GM21737 (cell line): ENCODE measurements around the gene RAB11FIP2.
A peak's percentile ranks its signal among the peaks of the same experiment; 100 is the strongest.
"Not testable (repeated sequence)": the region's sequence is repeated elsewhere in the genome, so short reads cannot be mapped to it uniquely, and the experiment has no call there.

ENCODE experiments used
- ATAC-seq: cut with Tn5 transposase; IDR thresholded peaks from one replicate; pipeline ENCODE4 v1.9.1; 2021; ENCODE audit warnings: mild to moderate bottlenecking, moderate library complexity; ENCODE audit not compliant: unreplicated experiment

Gene RAB11FIP2, protein sequence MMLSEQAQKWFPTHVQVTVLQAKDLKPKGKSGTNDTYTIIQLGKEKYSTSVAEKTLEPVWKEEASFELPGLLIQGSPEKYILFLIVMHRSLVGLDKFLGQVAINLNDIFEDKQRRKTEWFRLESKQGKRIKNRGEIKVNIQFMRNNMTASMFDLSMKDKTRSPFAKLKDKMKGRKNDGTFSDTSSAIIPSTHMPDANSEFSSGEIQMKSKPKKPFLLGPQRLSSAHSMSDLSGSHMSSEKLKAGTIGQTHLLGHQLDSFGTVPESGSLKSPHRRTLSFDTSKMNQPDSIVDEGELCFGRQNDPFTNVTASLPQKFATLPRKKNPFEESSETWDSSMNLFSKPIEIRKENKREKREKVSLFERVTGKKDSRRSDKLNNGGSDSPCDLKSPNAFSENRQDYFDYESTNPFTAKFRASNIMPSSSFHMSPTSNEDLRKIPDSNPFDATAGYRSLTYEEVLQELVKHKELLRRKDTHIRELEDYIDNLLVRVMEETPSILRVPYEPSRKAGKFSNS

DNA sequence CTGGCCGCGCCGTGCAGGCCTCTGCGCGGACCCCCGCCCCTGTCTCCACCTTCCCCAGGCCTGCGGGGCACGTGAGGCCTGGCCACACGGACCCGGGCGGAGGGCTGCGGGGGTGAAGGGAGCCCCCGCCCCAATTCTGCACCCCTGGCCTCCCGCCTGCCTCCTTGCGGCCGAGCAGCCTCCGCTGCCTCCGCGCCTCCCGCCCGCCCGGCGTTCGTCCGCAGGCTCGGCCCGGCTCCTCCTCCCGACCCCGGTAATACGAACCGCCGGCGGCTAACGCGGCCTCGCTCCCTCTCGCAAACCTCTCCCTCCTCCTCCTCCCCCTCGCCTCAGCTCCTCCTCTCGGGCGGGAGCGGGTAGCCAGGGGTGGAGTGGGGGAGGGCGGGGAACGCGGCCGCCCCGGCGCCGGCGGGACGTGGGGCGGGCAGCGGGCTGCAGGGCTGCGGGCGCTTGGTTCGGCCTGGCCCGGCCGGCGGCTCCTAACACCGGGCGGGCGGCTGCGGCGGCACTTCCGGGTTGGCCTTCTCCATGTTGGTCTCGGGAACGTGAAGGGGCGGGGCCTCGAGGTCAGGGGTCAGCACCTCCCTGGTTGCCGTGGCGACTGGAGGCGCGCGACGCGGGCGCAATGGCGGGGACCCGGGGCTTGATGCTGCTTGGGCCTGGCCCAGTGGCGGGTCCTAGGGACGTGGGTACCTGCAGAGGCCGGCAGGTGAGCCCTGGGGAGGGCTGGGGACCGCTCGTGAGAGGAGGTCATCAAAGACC is at the start of gene RAB11FIP2:
RAB11FIP2 (minus strand) TSS at position 547 of the 762 bp plus-strand sequence. CDS start 778 bp downstream, outside the sequence.
- peak; percentile 95 for ATAC-seq

DNA sequence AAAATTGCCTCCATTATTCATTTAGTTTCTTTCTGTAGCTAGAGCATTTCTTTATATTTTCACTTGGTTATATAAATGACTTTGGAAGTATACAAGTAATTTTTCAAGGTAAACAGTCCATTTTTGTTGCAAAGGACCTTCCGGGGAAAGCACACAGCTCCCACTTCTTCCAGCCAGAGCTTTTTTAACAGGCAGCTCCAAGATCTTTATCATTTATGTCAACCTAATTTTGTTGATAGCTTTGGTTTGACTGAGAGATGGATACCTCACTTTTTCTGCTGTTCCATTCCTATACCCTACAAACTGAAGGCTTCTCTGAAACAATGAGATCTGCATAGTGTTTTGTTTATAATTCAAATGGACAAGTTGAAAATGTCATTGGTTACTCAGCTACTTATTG is 49.3 kb upstream of the RAB11FIP2 start:
- ATAC-seq = no peak

DNA sequence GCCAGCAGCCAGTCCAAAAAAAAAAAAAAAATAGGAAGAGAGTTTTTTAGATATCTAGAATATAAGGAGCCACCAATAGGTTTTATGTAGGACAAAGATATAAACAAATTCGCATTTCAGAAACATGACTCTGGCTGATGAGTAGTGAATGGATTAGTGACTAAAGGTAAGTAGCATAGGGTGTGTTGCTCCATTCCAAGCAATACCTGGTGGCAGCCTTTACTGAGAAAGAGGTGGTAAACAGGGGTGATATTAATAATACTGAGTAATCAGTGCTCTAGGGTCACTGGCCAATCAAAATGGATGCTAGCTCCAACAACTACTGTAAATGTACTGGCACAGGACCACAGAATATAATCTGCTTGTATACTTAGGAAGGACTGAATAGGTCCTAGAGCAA is 45.5 kb upstream of the RAB11FIP2 start:
- no peak for ATAC-seq

DNA sequence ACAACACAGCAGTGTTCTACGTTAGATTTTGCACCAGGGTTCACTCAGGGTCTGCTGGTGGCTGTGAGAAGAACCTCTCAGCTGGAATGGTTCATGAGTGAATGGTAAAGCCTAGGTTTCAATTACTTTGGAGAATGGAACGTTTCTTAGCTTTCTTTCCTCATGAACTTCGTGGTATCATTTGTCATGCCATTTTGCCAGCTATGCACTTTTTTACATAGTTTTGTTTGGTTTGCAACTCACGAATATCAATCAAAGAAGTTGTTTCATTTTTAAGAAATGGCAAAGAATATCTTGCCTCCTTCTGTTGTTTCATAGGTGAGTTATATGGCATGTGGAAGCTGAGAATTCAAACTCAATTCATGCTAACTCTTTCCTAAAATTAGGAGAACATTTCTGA is 34.1 kb upstream of the RAB11FIP2 start:
- ATAC-seq = no peak

DNA sequence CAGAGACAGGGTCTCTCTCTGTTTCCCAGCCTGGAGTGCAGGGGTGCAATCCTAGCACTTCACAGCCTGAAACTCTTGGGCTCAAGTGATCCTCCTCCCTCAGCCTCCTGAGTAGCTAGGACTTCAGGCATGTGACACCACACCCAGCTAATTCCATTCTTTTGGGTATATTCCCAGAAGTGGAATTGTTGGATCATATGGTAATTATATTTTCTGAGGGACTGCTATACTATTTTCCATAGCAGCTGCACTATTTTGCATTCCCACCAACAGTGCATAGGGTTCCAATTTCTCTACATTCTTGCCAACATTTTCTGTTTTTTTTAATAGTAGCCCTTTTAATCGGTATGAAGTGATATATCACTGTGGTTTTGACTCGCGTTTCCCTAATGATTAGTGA is 30.0 kb upstream of the RAB11FIP2 start:
- ATAC-seq = no peak

DNA sequence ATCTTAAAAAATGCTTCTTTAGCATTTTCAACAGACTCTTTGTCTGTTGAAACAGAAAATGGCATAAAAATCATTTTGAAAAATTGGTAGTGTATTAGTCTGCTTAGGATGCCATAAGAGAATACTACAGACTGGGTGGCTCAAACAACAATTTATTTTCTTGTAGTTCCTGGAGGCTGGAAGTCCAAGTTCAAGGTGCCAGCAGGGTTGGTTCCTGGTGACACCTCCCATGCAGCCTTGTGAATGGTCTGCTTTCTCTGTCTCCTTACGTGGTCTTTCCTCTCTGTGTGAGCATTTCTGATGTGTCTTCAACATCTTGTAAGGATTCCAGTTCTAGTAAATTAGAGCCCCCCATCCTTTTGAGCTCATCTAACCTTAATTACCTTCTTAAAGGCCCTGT is 26.1 kb upstream of the RAB11FIP2 start:
- ATAC-seq = no peak

DNA sequence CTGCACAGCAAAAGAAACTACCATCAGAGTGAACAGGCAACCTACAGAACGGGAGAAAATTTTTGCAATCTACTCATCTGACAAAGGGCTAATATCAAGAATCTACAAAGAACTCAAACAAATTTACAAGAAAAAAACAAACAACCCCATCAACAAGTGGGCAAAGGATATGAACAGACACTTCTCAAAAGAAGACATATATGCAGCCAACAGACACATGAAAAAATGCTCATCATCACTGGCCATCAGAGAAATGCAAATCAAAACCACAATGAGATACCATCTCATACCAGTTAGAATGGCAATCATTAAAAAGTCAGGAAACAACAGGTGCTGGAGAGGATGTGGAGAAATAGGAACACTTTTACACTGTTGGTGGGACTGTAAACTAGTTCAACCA is 20.6 kb upstream of the RAB11FIP2 start:
- not testable (repeated sequence) for ATAC-seq

DNA sequence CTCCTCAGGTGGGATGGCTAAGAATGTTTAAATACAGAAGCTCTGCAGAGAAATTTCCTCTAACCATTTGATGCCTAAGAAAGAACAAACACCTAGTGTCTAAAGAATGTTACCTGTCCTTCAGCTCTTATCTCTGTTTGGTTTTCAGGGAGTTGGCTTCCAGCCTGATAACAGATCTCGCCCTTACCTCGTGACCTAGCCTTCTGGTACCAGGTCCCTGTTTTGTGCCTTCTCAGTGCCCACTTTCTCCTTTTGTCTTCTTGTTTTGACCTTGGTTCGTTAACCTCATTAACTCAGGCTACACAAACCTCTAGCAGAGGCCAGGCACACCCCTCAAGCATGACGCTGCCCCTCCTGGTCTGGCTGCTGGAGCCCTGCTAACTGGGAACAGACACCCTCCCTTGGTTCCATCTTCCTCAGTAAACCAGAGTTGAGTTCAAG is 16.1 kb upstream of the RAB11FIP2 start:
- no peak for ATAC-seq

DNA sequence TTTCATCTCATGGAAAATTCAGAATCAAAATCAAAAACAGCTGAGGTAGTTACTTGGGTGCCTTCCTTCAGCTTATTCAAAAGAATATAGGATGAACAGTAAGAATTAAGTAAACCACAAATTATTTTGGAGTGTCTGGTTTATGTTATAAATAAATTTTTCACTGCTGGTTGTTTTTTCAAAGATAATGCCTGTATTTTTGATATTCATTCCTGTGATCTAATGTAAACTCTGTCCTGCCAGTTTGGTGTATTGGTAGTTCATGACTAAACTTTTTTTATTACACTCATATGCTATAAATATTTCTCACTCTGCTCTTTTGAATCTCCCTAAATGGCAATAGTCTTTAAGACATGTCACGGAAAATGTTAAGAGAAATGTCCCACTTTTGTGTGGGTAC is 11.6 kb upstream of the RAB11FIP2 start:
- no peak for ATAC-seq

DNA sequence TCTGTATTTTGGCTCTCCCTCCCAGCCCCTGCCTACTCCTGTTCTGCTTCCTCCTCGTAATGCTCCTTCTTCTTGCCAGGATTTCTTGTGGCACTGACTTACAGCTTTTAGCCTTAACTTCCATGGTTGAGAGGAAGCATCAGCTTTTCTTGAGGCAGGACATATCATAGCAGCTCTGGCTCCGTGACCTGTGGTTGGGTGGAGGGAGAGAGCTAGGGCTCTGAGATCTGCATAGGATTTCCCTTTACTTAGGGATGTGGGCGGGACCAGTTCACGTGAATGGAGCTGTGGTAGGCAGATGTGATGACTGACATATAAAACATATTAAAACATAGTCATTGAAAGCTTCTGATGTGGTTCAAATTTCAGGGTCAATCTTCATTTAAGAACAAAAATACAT is 10.6 kb upstream of the RAB11FIP2 start:
- ATAC-seq = no peak

DNA sequence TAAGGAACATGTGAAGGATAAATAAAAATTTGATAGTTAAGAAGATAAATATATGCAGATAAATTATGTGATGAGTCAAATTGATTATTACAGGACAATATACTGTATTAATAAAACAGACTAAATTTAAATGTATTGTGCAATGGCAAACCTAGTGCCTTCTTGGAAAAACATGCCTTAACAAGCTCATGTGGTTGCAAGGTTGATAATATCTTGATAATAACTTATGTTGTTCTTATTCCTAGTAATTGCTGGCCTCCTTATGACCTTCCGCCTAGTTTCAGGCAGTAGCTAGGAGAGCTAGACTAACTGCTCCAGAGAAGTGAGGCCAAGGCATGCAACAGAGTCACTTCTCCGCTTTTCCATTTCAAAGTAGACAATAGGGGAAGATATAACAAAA is 7.6 kb upstream of the RAB11FIP2 start:
- no peak for ATAC-seq

DNA sequence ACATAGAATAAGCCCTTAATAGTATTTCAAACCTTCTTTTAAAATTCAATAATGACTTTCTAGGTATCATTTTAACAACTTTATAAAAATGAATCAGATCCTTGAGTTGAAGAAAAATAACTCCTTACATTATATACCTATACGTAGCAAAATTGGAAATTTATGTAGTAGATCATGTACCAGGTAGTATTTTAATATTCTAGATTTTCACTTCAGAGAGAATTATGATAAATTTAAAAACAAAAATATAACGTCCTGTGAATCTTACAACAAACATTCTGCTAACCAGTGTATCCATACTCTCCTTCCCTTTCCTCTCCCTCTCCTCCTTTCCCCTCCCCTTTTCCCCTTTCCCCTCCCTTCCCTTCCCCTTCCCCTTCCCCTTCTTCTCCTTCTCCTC is 6.1 kb upstream of the RAB11FIP2 start:
- no peak for ATAC-seq

DNA sequence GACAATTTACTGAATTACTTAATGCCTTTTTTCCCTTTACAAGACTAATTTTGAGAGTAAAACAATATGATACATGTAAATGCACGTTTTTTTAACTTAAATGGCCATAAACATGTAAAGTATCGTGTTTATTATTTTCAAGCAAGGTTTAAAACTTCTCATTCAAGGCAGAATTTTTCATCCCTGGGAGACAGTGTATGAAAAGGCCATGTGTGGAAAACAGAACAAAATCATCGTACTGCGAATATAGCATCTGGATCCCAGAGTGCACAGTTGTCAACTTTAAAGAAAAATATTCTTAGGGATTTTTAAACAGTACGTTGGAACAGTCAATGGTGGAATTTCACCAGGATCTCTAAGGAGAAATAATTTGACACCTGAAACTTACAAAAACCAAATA is 1.1 kb upstream of the RAB11FIP2 start:
- no peak for ATAC-seq

DNA sequence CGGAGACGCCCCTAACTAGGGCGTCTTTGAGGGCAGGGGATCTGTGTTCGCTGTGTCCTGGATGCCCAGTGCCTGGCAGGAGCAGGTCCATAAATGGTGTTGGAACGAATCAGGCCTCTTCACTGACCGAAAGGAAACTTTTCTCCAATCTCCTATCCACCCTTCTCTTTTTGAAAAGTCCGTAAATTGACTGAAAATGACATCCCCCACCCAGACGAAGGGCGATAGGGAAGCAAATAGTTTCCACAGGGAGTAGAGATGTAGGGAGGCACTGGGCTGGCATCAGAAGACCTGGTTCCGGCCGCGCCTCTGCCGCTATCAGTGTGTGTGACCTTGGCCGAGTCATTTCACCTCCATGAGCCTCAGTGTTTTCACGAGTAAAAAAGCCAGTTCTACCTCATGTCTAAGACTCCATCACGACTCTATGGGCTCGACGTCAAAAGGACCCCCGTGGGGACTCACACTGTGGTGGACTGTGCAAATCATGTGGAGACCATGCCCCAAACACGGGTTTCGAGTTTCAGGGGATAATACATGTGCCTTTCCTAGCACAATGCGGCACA is 497 bp upstream of the RAB11FIP2 start:
- no peak for ATAC-seq

DNA sequence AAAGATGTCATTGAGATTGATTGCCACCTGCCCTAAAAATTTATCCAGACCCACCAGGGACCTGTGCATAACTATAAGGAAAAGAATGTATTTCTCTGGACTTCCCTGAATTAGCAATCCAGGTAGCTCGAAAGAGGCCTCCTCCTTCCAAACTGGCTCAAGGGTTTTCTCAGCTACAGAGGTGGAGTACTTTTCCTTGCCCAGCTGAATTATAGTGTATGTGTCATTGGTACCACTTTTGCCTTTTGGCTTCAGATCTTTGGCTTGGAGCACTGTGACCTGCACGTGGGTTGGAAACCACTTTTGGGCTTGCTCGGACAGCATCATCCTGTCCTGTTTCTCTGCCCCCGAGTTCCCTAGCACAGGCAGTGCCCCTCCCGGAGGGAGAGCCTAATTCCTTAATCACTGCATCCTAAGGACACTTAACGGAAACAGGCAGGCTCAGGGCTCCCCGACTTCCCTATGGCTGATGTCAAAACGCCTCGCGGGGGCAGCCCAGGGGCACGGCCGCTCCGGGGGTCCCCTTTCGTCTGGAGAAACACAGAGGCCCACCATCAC is 825 bp downstream of the RAB11FIP2 start:
- peak; percentile 19 for ATAC-seq

DNA sequence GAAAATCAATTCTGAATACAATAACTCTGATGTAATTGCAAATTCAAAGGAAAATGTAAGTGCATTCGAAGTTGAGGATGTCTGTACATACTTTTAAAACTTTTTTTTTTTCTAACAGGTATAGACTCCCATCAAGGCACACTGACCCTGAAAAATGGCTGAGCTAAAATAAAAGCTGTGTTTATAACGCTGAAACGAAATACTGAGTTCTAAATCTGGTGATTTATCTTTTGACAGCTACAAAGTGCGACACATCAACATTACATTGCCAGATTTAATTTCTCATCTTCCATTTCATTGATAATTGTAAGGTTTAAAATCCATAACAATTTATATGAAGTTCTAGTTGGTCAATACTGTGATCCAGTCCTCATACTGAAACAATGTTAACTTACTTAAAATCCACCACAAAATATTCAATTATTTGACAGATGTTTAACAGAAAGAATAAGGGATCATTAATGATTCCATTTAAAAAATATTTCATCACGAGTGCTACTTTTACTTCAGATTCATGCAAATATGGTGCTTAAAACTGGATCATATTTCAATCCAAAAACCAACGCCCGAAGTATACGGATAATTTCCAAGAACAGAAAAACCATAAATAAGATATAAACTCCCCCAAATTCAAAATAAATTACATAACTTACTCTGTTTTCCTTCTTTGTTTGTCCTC is 1.4 kb downstream of the RAB11FIP2 start:
- no peak for ATAC-seq

DNA sequence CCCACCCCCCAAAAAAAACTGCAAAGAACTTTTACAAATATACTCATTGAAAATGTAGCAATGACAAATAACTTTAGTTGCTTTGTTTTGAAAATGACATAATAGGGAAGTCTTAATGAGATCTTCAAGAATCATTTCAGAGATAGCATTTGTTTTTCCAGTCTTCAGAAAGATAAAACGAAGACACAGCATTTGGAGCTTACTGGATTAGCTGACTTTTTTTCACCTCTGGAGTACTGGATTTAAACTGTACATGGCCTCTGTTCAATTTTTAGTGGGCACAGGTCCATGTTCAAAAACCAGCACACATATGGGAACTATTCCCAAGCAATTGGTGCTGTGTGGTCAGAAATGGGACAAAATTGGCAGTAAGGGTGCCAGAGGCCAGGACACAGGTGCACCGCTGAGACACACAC is 3.9 kb downstream of the RAB11FIP2 start:
- no peak for ATAC-seq

DNA sequence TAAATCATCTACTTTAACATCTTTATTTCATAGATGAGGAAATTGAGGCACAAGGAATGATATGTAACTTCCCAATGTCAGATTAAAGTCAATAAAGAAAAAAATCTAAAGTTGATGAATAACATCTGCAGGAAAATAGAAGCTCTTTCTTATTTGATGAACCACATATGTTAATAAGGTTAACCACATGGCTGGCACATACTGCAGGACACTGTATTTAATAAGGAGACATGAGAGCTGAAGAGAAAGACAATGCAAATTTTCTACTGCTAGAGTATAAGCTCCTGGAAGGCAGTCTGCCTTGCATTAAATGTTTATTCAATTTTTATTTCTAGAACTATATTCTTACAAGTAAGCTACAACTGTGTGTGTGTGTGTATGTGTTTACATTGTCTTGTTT is 4.4 kb downstream of the RAB11FIP2 start:
- no peak for ATAC-seq

DNA sequence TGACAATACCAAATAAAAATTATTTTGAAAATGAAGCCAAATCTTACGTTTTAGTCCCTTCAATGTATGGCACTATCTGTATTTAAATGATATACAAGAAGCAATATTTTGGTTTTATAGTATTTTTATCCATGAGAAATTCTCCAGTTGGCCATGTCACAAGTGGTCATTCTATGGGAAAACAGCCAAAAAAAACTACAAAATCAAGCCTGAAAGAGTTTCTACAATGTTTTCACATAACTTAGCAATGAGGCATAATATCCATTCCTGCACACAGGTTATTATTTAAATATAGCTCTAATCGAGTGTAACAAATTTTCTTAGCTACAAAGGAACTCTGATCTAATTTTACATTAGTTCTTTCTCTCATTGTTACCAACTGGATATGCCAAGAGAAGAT is 5.4 kb downstream of the RAB11FIP2 start:
- no peak for ATAC-seq

DNA sequence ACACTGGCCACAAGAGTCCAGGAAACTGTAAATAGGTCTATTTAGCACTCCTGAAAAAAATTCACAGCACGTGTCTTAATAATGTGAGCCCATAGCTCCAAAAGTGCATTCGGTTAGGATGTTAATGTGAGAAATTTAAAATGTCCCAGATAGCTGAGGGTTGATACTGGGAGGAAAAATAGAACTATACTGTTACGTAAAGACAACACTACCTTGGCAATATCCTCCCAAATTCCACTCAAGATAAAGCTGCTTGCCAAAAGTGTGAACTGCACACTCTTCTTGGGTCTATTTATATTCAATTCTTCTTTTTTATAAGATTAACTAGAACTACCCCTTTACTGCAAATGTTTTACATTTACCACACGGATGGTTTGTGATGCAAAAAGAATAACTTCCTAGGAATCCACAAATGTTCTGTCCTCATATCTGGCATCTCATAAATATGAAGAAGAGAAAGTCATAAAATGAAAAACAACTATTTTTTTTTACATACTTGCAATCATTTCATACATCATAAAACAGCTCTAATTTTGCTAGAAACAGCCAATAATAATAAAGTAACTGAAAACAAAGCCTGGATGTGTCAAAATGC is 10.4 kb downstream of the RAB11FIP2 start:
- no peak for ATAC-seq
